IPS DF 4.7 (cell line): ENCODE data around the gene KCNN3.
"Not testable (repeated sequence)": the region's sequence is repeated elsewhere in the genome, so short reads cannot be mapped to it uniquely, and the experiment has no call there.

Experiments
- DNase-seq: peaks from one replicate; pipeline ENCODE4 v3.0.0-alpha.2; 2013; ENCODE audit warnings: low spot score; ENCODE audit errors: extremely low read depth

The KCNN3 gene

GRCh38 chr1:154870115-154870571 lies at the start of gene KCNN3:
Gene KCNN3 (minus strand): TSS chr1:154870281. CDS start chr1:154869964, 317 bp downstream.
- peak; percentile 85 for DNase-seq

- no peak for DNase-seq
Measured at GRCh38 chr1:154913273-154913672, 43.2 kb upstream of the KCNN3 start.

GRCh38 chr1:154912755-154913154 lies 42.7 kb upstream of the KCNN3 start:
- no peak for DNase-seq

GRCh38 chr1:154911691-154912550 lies 41.8 kb upstream of the KCNN3 start:
- no peak for DNase-seq

GRCh38 chr1:154910851-154911250 lies 40.8 kb upstream of the KCNN3 start:
- DNase-seq = no peak

- DNase-seq = no peak
Measured at GRCh38 chr1:154908937-154909336, 38.9 kb upstream of the KCNN3 start.

- not testable (repeated sequence) for DNase-seq
Measured at GRCh38 chr1:154908129-154908528, 38.0 kb upstream of the KCNN3 start.

GRCh38 chr1:154906621-154907081 lies 36.6 kb upstream of the KCNN3 start:
- peak; percentile 7 for DNase-seq

GRCh38 chr1:154902938-154903566 lies 33.0 kb upstream of the KCNN3 start:
- no peak for DNase-seq

GRCh38 chr1:154901591-154901990 lies 31.5 kb upstream of the KCNN3 start:
- no peak for DNase-seq

GRCh38 chr1:154899041-154899440 lies 29.0 kb upstream of the KCNN3 start:
- DNase-seq = no peak

- DNase-seq = no peak
Measured at GRCh38 chr1:154896771-154897286, 26.7 kb upstream of the KCNN3 start.

- DNase-seq = no peak
Measured at GRCh38 chr1:154895798-154896197, 25.7 kb upstream of the KCNN3 start.

GRCh38 chr1:154891452-154891851 lies 21.4 kb upstream of the KCNN3 start:
- no peak for DNase-seq

GRCh38 chr1:154888757-154889156 lies 18.7 kb upstream of the KCNN3 start:
- no peak for DNase-seq

- no peak for DNase-seq
Measured at GRCh38 chr1:154886281-154887015, 16.4 kb upstream of the KCNN3 start.

- no peak for DNase-seq
Measured at GRCh38 chr1:154884869-154885701, 15.0 kb upstream of the KCNN3 start.

GRCh38 chr1:154883919-154884868 lies 14.1 kb upstream of the KCNN3 start:
- no peak for DNase-seq

GRCh38 chr1:154881820-154882535 lies 11.9 kb upstream of the KCNN3 start:
- DNase-seq = no peak
